ENCODE data around the gene MCOLN2.

GRCh38 chr1:84963021-84963420 lies 33.9 kb downstream of the MCOLN2 start:
- TF ChIP-seq CTCF (IDR thresholded peaks at IDR 0.05) (no peak), REST (IDR thresholded peaks at IDR 0.05; ENCODE audit: insufficient read depth in 1 of 2, low read depth in 2 of 2, low read length in 1 of 2) (no peak)
